SK-N-SH (cell line): ENCODE data around the gene C20orf141. TPM values are rescaled to one million over a fixed set of nuclear protein-coding genes. Genes with fewer than 3 reads are reported as not detected.

Source experiments
- CTCF ChIA-PET: fragments of 300-600, 350-600 bp; formaldehyde crosslinking; extraction: SDS; loops from one replicate; lab custom pipeline; 2021; lab: Yijun Ruan, JAX
- POLR2A ChIA-PET: fragments of 350-600 bp; sonication (Branson Sonifier 250); formaldehyde crosslinking; extraction: SDS; loops from one replicate; lab custom pipeline; 2020; ENCODE audit warnings: antibody characterized with exemption, inconsistent platforms; lab: Yijun Ruan, JAX
- DNase-seq: peaks from one replicate; pipeline ENCODE4 v3.0.0; 2012
- H2AFZ ChIP-seq: fragments of 200-600 bp; sonication (generic); 2 replicates; pipeline ENCODE4 v1.8.1; 2016; ENCODE audit warnings: antibody characterized with exemption, mild to moderate bottlenecking, low read depth
- H3F3A ChIP-seq: fragments of 200-600 bp; sonication (generic); replicated peaks from 2 replicates; pipeline ENCODE3; 2016; ENCODE audit warnings: antibody characterized with exemption, mild to moderate bottlenecking; ENCODE audit not compliant: insufficient read depth
- H3K27ac ChIP-seq, 2 experiments: fragments of 200-500 bp in 1 of 2; fragments of 200-600 bp in 1 of 2; sonication (Bioruptor generic) in 1 of 2; sonication (generic), shearing (Covaris generic) in 1 of 2; 2 replicates each; pipeline versions ENCODE4 v1.5.1 to v1.6.1; 2014 to 2016; ENCODE audit warnings: low read depth in 2 of 2, inconsistent platforms in 1 of 2, low read length in 1 of 2, mild to moderate bottlenecking in 1 of 2, mixed read lengths in 1 of 2
- H3K27me3 ChIP-seq: fragments of 200-600 bp; sonication (generic), shearing (Covaris generic); 2 replicates; pipeline ENCODE4 v1.6.1; 2016; ENCODE audit warnings: mixed run types; ENCODE audit not compliant: insufficient read depth
- H3K36me3 ChIP-seq, 2 experiments: fragments of 200-500 bp in 1 of 2; fragments of 200-600 bp in 1 of 2; sonication (Bioruptor generic) in 1 of 2; sonication (generic) in 1 of 2; replicated peaks in 1 of 2; 2 replicates each; pipeline versions ENCODE3 to v1.5.1; 2014 to 2016; ENCODE audit warnings: low read length in 1 of 2, mild to moderate bottlenecking in 1 of 2; ENCODE audit not compliant: insufficient read depth in 2 of 2, control insufficient read depth in 1 of 2
- H3K4me1 ChIP-seq, 2 experiments: fragments of 200-500 bp in 1 of 2; fragments of 200-600 bp in 1 of 2; sonication (Bioruptor generic) in 1 of 2; sonication (generic), shearing (Covaris generic) in 1 of 2; 2 replicates each; pipeline versions ENCODE4 v1.5.1 to v1.6.1; 2014 to 2016; ENCODE audit warnings: low read depth in 1 of 2, low read length in 1 of 2, mixed run types in 1 of 2; ENCODE audit not compliant: insufficient read depth in 2 of 2, control insufficient read depth in 1 of 2
- H3K4me2 ChIP-seq: fragments of 200-600 bp; sonication (generic), shearing (Covaris generic); 2 replicates; pipeline ENCODE4 v1.6.1; 2017; ENCODE audit warnings: mixed run types
- H3K4me3 ChIP-seq, 2 experiments: fragments of 200-500 bp in 1 of 2; fragments of 200-600 bp in 1 of 2; sonication (Bioruptor generic) in 1 of 2; sonication (generic), shearing (Covaris generic) in 1 of 2; 2 replicates each; pipeline versions ENCODE4 v1.5.1 to v1.8.1; 2014 to 2016; ENCODE audit warnings: low read depth in 2 of 2, inconsistent platforms in 1 of 2, low read length in 1 of 2, mild to moderate bottlenecking in 1 of 2, mixed read lengths in 1 of 2, moderate library complexity in 1 of 2
- H3K79me2 ChIP-seq: fragments of 200-600 bp; sonication (generic); 2 replicates; pipeline ENCODE4 v1.8.1; 2017; ENCODE audit warnings: mild to moderate bottlenecking; ENCODE audit not compliant: insufficient read depth
- H3K9ac ChIP-seq: fragments of 200-600 bp; sonication (generic); 2 replicates; pipeline ENCODE4 v1.6.1; 2017; ENCODE audit warnings: mixed run types
- H3K9me2 ChIP-seq: fragments of 200-600 bp; sonication (generic); 2 replicates; pipeline ENCODE4 v1.6.1; 2017; ENCODE audit warnings: mixed run types
- H3K9me3 ChIP-seq: fragments of 200-600 bp; sonication (generic); 2 replicates; pipeline ENCODE4 v1.6.1; 2017; ENCODE audit warnings: mixed run types, mild to moderate bottlenecking, moderate library complexity
- H4K20me1 ChIP-seq: fragments of 200-600 bp; sonication (generic); 2 replicates; pipeline ENCODE4 v1.6.1; 2017; ENCODE audit warnings: mild to moderate bottlenecking, mixed run types; ENCODE audit not compliant: insufficient read depth
- FOXM1 ChIP-seq: IDR thresholded peaks from 2 replicates; pipeline ENCODE4 v1.4.0; 2012; ENCODE audit warnings: low read depth, mild to moderate bottlenecking
- GABPA ChIP-seq: IDR thresholded peaks from 2 replicates; pipeline ENCODE4 v1.4.0; 2012; ENCODE audit warnings: low read depth, mild to moderate bottlenecking
- IRF3 ChIP-seq: fragments of 150-350 bp; IDR thresholded peaks from 2 replicates; pipeline ENCODE4 v1.6.1; 2016; ENCODE audit warnings: mild to moderate bottlenecking, low read depth, low read length
- MEF2A ChIP-seq: IDR thresholded peaks from 2 replicates; pipeline ENCODE4 v1.4.0; 2012; ENCODE audit warnings: low read depth, borderline replicate concordance
- NFIC ChIP-seq: IDR thresholded peaks from 2 replicates; pipeline ENCODE4 v1.4.0; 2012; ENCODE audit warnings: borderline replicate concordance
- RCOR1 ChIP-seq: fragments of 150-350 bp; IDR thresholded peaks from 2 replicates; pipeline ENCODE4 v1.6.1; 2017; ENCODE audit warnings: antibody characterized with exemption, low read length
- TAF1 ChIP-seq: IDR thresholded peaks from 2 replicates; pipeline ENCODE4 v1.6.1; 2012; ENCODE audit warnings: low read depth, mild to moderate bottlenecking, low read length, moderate library complexity, borderline replicate concordance
- USF2 ChIP-seq: fragments of 150-350 bp; IDR thresholded peaks from 2 replicates; pipeline ENCODE4 v1.6.1; 2017; ENCODE audit warnings: antibody characterized with exemption, low read length, low read depth, borderline replicate concordance
- YY1 ChIP-seq: IDR thresholded peaks from 2 replicates; pipeline ENCODE4 v1.4.0; 2012; ENCODE audit warnings: low read depth, mild to moderate bottlenecking
- ZBTB33 ChIP-seq: IDR thresholded peaks from 2 replicates; pipeline ENCODE4 v1.4.0; 2012; ENCODE audit warnings: low read depth, borderline replicate concordance
- WGBS: methylation state at CpG from one replicate; pipeline ENCODE4 v1.1.6; 2017; ENCODE audit warnings: low lambda C conversion rate; 5-methylcytosine and 5-hydroxymethylcytosine counted together
- polyA plus RNA-seq, 3 experiments: library from polyadenylated mRNA; depleted of rRNA; stranded (reverse); fragments of >200 nt; gene quantifications; 2 replicates each; pipeline ENCODE4 v1.2.3, GENCODE V29; 2012

Gene C20orf141
- polyA plus RNA-seq, 1 of the 3 experiments (the other 2 are of a cell fraction): 1.2 TPM

GRCh38 chr20:2820084-2820895 is 5.5 kb downstream of the C20orf141 start:
- H3K4me2 ChIP-seq: peak overlapping the region; percentile 55; the same call in 1 of the 2 replicates
- ChIA-PET POLR2A (no interaction called here), CTCF (interaction anchor here (1.3 kb wide), 1 partner anchor 21 kb away, joined by 3 read pairs; no protein-coding TSS in a partner anchor)
- H3K27ac ChIP-seq: peak overlapping the region in 1 of 2 experiments; percentile 13; a peak in 2 of 4 replicates
- no peak overlapping the region for H2AFZ ChIP-seq
- WGBS: 77% methylated on average over 32 of the region's 32 CpGs
- peaks cover 4 to 5% of the 10 kb centered on the region in 2 experiments; a peak in 2 of 4 replicates for H3K4me1 ChIP-seq
- H3K36me3 ChIP-seq: no peaks in the 10 kb centered on the region
- DNase-seq: no peak
- no peak overlapping the region for H3K4me3 ChIP-seq
- H3K9me3 ChIP-seq: no peaks in the 10 kb centered on the region
- no peaks in the 10 kb centered on the region for H4K20me1 ChIP-seq
- H3K27me3 ChIP-seq: no peaks in the 10 kb centered on the region
- H3K79me2 ChIP-seq: no peaks in the 10 kb centered on the region
- TF ChIP-seq MEF2A (no peak), NFIC (peak; percentile 32; the same call in 1 of the 2 replicates)
- H3K9ac ChIP-seq: no peak overlapping the region
- H3F3A ChIP-seq: peaks cover 2% of the 10 kb centered on the region
- H3K9me2 ChIP-seq: no peaks in the 10 kb centered on the region

DNA sequence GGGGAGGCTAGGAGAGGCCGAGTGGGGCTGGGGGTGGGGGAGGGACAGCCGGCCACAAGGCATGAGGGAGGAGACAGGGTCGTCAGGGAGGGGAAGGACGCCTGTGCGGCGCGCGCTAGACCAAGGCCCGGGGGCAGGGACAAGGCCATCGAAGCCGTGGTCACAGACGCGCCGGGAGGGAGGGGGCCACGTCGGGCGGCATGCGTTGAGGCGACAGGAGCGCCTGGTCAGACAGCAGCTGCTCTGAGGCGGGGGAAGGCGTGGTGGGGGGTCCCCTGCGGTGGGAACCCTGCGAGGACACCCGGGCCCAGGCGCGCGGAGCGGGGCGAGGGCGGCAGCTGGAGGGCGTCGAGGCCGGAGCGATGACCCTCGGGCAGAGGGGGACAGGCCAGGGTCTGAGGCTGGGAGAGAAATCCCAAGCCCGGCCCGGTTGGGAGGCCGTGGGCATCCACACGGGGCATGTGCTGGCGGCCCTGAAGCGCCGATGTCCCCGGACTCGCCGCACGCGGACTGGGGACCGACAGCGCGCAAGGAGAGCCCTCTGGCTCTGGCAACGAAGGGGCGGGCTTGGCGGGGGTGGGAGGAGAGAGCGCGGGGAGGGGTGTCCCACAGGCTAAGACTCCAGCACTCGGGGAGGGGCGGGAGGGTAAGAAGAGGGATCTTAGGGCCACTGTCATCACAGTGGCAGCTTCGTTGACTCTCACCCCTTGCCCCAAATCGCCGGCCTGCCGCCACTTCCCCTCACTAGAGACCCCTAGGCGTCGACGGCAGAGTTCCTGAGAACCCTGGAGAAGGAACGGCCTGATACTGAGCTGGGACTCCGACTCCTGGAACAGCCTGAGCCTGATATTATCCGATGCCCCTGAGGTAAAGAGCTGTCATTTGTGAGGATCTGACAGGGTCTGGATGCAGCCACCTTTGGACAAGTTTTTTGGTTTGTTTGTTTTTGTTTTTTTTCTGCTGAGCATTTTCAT is 6.4 kb downstream of the C20orf141 start:
- H3K4me2 ChIP-seq: no peak overlapping the region
- H2AFZ ChIP-seq: no peak overlapping the region
- 63% methylated on average over 56 of the region's 68 CpGs for WGBS
- no peaks in the 10 kb centered on the region for H3K79me2 ChIP-seq
- no peak overlapping the region for H3K9ac ChIP-seq
- ChIA-PET CTCF (interaction anchor here (0.9 to 1.1 kb wide), 2 partner anchors 16 to 128 kb away, joined by 3 read pairs; partner anchors contain the start of gene EBF4), POLR2A (interaction anchor here (1.1 kb wide), 1 partner anchor 13 kb away, joined by 6 read pairs; no protein-coding TSS in a partner anchor)
- no peaks in the 10 kb centered on the region for H4K20me1 ChIP-seq
- no peaks in the 10 kb centered on the region for H3K9me3 ChIP-seq
- peaks cover 0 to 5% of the 10 kb centered on the region in 2 experiments; a peak in 1 of 4 replicates for H3K4me1 ChIP-seq
- no peaks in the 10 kb centered on the region for H3F3A ChIP-seq
- no peak overlapping the region for H3K27ac ChIP-seq
- peak; percentile 71 for DNase-seq
- TF ChIP-seq FOXM1 (no peak), IRF3 (no peak), ZBTB33 (no peak), RCOR1 (no peak), USF2 (no peak), GABPA (no peak), TAF1 (no peak), YY1 (no peak)
- TF ChIP-seq, all 33 proteins: peak for 0
- no peak overlapping the region for H3K4me3 ChIP-seq
- no peaks in the 10 kb centered on the region for H3K9me2 ChIP-seq
- H3K36me3 ChIP-seq: no peaks in the 10 kb centered on the region
- no peaks in the 10 kb centered on the region for H3K27me3 ChIP-seq
